ENCODE data around the gene PLXNB1.
"Not testable (repeated sequence)": the region's sequence is repeated elsewhere in the genome, so short reads cannot be mapped to it uniquely, and the experiment has no call there.

Gene PLXNB1

DNA sequence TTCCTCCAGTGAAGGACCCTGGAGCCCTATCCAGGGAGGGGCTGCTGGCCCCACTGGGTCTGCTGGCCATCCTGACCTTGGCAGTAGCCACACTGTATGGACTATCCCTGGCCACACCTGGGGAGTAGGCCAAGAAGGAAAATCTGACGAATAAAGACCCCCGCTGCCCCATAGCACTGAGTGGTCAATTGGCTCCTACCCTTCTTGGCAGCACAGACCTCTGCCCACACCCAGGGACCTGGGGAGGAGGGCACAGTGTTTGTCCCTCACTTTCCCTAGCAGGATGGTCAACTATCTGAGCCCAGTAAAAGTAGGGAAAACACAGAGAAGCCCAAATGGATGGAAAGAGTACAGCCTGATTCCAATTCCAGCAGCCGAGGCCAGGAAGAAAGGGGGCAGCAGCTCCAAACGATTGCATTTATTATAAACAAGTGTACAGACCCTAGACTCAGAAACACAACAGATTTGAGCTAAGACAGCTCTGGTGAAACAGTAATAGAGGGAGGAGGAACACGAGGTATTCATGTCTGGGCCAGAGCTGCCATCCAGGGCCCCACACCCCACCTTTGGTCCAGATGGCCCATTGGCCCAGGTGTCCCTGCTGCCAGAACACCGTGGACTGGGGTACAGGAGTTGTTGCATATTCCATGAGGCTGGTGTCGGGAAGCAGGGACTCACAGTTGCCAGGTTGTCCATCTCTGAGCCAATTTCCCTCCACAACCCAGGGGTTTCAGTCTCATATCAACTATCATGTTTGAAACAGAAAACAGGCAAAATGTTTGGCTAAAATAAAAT is 37.8 kb upstream of the PLXNB1 start:
- peaks cover 42 to 53% of the 10 kb centered on the region in 2 donors for H3K4me1 Mint-ChIP-seq

GRCh38 chr3:48467110-48467454 is 37.2 kb upstream of the PLXNB1 start:
- DNase-seq (no peak), ATAC-seq (replicated peaks) (no peak)
- Mint-ChIP-seq H3K4me1 (peaks cover 42 to 52% of the 10 kb centered on the region in 2 donors), H3K27ac (peak overlapping the region; percentile 97), H3K4me3 (peak overlapping the region; percentile 94), H3K27me3 (no peaks in the 10 kb centered on the region), H3K9me3 (no peaks in the 10 kb centered on the region), H3K36me3 (peaks cover 19 to 49% of the 10 kb centered on the region in 2 donors)

More for the DNA sequence above, 37.8 kb upstream of the PLXNB1 start:
- Mint-ChIP-seq H3K4me3 (peak overlapping the region; percentile 94), H3K9me3 (no peaks in the 10 kb centered on the region), H3K36me3 (peaks cover 19 to 49% of the 10 kb centered on the region in 2 donors), H3K27me3 (no peaks in the 10 kb centered on the region), H3K27ac (peak overlapping the region; percentile 97)
- no peak for ATAC-seq (replicated peaks)
- no peak for DNase-seq

DNA sequence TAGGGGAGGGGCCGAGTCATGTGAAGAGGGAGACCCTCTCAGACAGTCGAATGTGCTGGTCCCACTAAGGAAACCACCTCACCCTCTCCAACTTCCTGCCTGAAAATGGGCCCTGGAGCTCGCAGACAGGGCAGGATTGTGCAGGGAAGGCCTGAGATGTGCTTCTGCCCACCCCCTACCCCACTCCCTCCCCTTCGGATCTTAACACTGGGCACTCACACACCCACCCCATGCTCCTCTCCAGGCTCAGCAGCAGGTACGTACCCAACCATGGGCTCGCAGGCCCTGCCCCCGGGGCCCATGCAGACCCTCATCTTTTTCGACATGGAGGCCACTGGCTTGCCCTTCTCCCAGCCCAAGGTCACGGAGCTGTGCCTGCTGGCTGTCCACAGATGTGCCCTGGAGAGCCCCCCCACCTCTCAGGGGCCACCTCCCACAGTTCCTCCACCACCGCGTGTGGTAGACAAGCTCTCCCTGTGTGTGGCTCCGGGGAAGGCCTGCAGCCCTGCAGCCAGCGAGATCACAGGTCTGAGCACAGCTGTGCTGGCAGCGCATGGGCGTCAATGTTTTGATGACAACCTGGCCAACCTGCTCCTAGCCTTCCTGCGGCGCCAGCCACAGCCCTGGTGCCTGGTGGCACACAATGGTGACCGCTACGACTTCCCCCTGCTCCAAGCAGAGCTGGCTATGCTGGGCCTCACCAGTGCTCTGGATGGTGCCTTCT is 36.7 kb upstream of the PLXNB1 start:
- Mint-ChIP-seq H3K27ac (peak overlapping the region; percentile 97), H3K9me3 (no peaks in the 10 kb centered on the region), H3K4me3 (peak overlapping the region; percentile 94), H3K4me1 (peaks cover 42 to 52% of the 10 kb centered on the region in 2 donors), H3K27me3 (no peaks in the 10 kb centered on the region), H3K36me3 (peaks cover 19 to 49% of the 10 kb centered on the region in 2 donors)
- no peak for DNase-seq
- ATAC-seq (replicated peaks) = peak; percentile 35 to 38

GRCh38 chr3:48465531-48466378 is 35.9 kb upstream of the PLXNB1 start:
- no peaks in the 10 kb centered on the region for H3K9me3 Mint-ChIP-seq
- DNase-seq = peak; percentile 89
- H3K4me3 Mint-ChIP-seq = peak overlapping the region; percentile 94
- H3K27ac Mint-ChIP-seq = peak overlapping the region; percentile 97
- peak; percentile 97 to 98 for ATAC-seq (replicated peaks)
- H3K36me3 Mint-ChIP-seq = peaks cover 21 to 52% of the 10 kb centered on the region in 2 donors
- no peaks in the 10 kb centered on the region for H3K27me3 Mint-ChIP-seq
- peaks cover 42 to 52% of the 10 kb centered on the region in 2 donors for H3K4me1 Mint-ChIP-seq

DNA sequence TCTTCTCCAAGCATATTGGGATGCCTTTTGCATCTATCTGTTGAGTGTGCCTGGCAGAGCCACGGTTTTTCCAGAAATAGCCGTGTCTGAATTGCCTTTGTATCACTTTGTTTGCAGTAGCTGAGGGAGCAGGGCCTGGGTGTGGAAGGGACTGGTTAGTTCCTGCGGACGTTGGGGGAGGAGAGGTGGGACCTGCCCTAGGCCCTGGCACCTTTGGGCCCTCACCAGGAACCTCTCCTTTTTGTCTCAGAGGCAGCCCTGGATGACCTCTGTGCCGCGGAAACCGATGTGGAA is 35.3 kb upstream of the PLXNB1 start:
- Mint-ChIP-seq H3K36me3 (peaks cover 25 to 50% of the 10 kb centered on the region in 2 donors), H3K4me3 (peak overlapping the region; percentile 94), H3K9me3 (no peaks in the 10 kb centered on the region), H3K27ac (peak overlapping the region; percentile 97), H3K4me1 (peaks cover 38 to 48% of the 10 kb centered on the region in 2 donors), H3K27me3 (no peaks in the 10 kb centered on the region)
- no peak for DNase-seq
- ATAC-seq (replicated peaks) = no peak

GRCh38 chr3:48464713-48465221 is 34.9 kb upstream of the PLXNB1 start:
- no peak overlapping the region for H3K27ac Mint-ChIP-seq
- ATAC-seq (replicated peaks) = no peak
- peaks cover 34 to 44% of the 10 kb centered on the region in 2 donors for H3K4me1 Mint-ChIP-seq
- DNase-seq = no peak
- H3K36me3 Mint-ChIP-seq = peaks cover 28 to 46% of the 10 kb centered on the region in 2 donors
- H3K9me3 Mint-ChIP-seq = no peaks in the 10 kb centered on the region
- H3K4me3 Mint-ChIP-seq = peak overlapping the region in 1 of 2 donors; percentile 94
- no peaks in the 10 kb centered on the region for H3K27me3 Mint-ChIP-seq

DNA sequence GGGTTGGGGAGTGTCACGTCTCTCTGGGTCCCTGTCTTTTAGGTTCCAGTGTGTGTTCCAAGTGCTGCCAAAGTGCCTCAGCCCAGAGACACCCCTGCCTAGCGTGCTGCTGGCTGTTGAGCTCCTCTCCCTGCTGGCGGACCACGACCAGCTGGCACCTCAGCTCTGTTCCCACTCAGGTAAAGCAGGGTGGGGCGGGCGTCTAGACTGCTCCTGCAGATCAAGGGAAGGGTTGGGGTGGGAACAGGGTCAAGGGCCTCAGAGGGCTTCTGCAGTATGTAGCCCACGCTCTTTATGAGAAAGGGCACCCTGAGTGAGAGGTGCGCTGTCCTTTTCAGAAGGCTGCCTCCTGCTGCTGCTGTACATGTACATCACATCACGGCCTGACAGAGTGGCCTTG is 33.8 kb upstream of the PLXNB1 start:
- Mint-ChIP-seq H3K27me3 (no peaks in the 10 kb centered on the region), H3K4me3 (no peak overlapping the region), H3K4me1 (peaks cover 24 to 33% of the 10 kb centered on the region in 2 donors), H3K36me3 (peaks cover 23 to 42% of the 10 kb centered on the region in 2 donors), H3K9me3 (no peaks in the 10 kb centered on the region), H3K27ac (no peak overlapping the region)
- DNase-seq (no peak), ATAC-seq (replicated peaks) (no peak)

DNA sequence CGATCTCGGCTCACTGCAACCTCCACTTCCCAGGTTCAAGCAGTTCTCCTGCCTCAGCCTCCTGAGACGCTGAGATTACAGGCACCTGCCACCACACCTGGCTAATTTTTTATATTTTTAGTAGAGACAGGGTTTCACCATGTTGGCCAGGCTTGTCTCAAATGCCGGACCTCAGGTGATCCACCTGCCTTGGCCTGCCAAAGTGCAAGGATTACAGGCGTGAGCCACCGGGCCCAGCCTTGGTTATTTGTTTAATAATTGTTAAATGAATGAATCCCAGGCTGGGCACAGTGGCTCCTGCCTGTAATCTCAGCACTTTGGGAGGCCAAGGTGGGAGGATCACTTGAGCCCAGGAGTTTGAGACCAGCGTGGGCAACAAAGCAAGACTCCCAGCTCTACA is 31.9 kb upstream of the PLXNB1 start:
- not testable (repeated sequence) for H3K4me3 Mint-ChIP-seq; ATAC-seq (replicated peaks); DNase-seq; H3K27me3 Mint-ChIP-seq; H3K27ac Mint-ChIP-seq; H3K9me3 Mint-ChIP-seq
- peaks cover 15 to 32% of the 10 kb centered on the region in 2 donors for H3K36me3 Mint-ChIP-seq
- H3K4me1 Mint-ChIP-seq = peaks cover 10 to 14% of the 10 kb centered on the region in 2 donors

DNA sequence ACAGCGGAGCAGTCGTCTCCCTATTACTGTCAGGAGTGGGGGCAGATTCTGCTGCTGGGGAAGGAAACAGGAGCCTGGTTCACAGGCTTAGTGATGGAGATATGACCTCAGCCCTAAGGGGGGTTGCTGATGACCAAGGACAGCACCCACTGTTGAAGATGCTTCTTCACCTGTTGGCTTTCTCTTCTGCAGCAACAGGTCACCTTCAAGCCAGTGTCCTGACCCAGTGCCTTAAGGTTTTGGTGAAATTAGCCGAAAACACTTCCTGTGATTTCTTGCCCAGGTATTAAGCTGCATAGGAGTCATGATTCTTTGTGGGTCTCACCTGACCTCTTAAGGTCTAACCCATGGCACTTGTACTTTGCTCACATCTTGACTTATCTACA is 30.6 kb upstream of the PLXNB1 start:
- peaks cover 4 to 5% of the 10 kb centered on the region in 2 donors for H3K4me1 Mint-ChIP-seq
- H3K9me3 Mint-ChIP-seq = no peaks in the 10 kb centered on the region
- H3K27me3 Mint-ChIP-seq = no peaks in the 10 kb centered on the region
- DNase-seq (no peak), ATAC-seq (replicated peaks) (no peak)
- peaks cover 13 to 19% of the 10 kb centered on the region in 2 donors for H3K36me3 Mint-ChIP-seq
- H3K27ac Mint-ChIP-seq = no peak overlapping the region
- no peak overlapping the region for H3K4me3 Mint-ChIP-seq

- no peak for ATAC-seq (replicated peaks)
- H3K4me1 Mint-ChIP-seq = no peaks in the 10 kb centered on the region
- no peaks in the 10 kb centered on the region for H3K9me3 Mint-ChIP-seq
- peaks cover 13 to 22% of the 10 kb centered on the region in 2 donors for H3K36me3 Mint-ChIP-seq
- H3K4me3 Mint-ChIP-seq = no peak overlapping the region
- DNase-seq = no peak
- H3K27ac Mint-ChIP-seq = no peak overlapping the region
- no peaks in the 10 kb centered on the region for H3K27me3 Mint-ChIP-seq
These were observed 30.1 kb upstream of the PLXNB1 start for GRCh38 chr3:48459773-48460516.

GRCh38 chr3:48459331-48459730 is 29.4 kb upstream of the PLXNB1 start:
- no peak for ATAC-seq (replicated peaks)
- no peak for DNase-seq
- Mint-ChIP-seq H3K36me3 (peaks cover 13 to 26% of the 10 kb centered on the region in 2 donors), H3K9me3 (no peaks in the 10 kb centered on the region), H3K27ac (no peak overlapping the region), H3K4me1 (no peaks in the 10 kb centered on the region), H3K4me3 (no peak overlapping the region), H3K27me3 (no peaks in the 10 kb centered on the region)

- ATAC-seq (replicated peaks) (no peak), DNase-seq (no peak)
- H3K27ac Mint-ChIP-seq = no peak overlapping the region
- peaks cover 20 to 43% of the 10 kb centered on the region in 2 donors for H3K36me3 Mint-ChIP-seq
- H3K27me3 Mint-ChIP-seq = no peaks in the 10 kb centered on the region
- no peaks in the 10 kb centered on the region for H3K4me1 Mint-ChIP-seq
- no peaks in the 10 kb centered on the region for H3K9me3 Mint-ChIP-seq
- H3K4me3 Mint-ChIP-seq = no peak overlapping the region
These were observed 26.6 kb upstream of the PLXNB1 start for GRCh38 chr3:48456456-48456855.

DNA sequence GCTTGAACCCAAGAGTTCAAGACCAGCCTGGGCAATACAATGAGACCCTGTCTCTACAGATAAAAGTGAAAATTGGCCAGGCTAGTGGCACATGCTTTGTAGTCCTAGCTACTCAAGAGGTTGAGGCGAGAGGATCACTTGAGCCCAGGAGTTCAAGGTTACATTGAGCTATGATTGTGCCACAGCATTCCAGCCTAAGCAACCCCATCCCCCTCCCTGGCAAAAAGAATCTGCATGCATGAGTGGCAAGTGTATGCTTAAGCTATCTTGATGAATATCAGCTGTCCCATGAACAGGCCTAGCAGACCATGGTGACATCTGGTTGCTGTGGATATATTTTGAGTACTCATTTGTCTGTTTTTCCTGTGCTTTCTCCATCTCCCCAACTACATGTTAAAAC is 21.4 kb upstream of the PLXNB1 start:
- Mint-ChIP-seq H3K4me3 (no peak overlapping the region), H3K36me3 (peaks cover 10 to 35% of the 10 kb centered on the region in 2 donors), H3K4me1 (peaks cover 13 to 24% of the 10 kb centered on the region in 2 donors), H3K9me3 (no peaks in the 10 kb centered on the region), H3K27ac (no peak overlapping the region), H3K27me3 (no peaks in the 10 kb centered on the region)
- DNase-seq (no peak), ATAC-seq (replicated peaks) (no peak)
